H1 (cell line): Measurements from ENCODE around the gene R3HDM4. TPM values are rescaled to one million over a fixed set of nuclear protein-coding genes. Genes with fewer than 3 reads are reported as not detected.

Experiments
- CTCF ChIA-PET: fragments of 300-600 bp; sonication (Branson Sonifier 250); formaldehyde crosslinking; loops from one replicate; lab custom pipeline; 2021; ENCODE audit not compliant: partially characterized antibody; lab: Charles Lee
- POLR2A ChIA-PET: fragments of 300-600 bp; sonication (Branson Sonifier 250); formaldehyde crosslinking; loops from one replicate; lab custom pipeline; 2021; ENCODE audit warnings: inconsistent platforms; ENCODE audit not compliant: partially characterized antibody; lab: Charles Lee
- DNase-seq, 2 experiments: peaks; one replicate each; pipeline versions ENCODE4 v3.0.0 to v3.0.0-alpha.2; 2010 to 2022; ENCODE audit warnings: low spot score in 2 of 2, low read depth in 1 of 2, mixed read lengths in 1 of 2
- FAIRE-seq: peaks from 2 replicates; lab custom pipeline; 2011; peaks lifted over from hg19 to GRCh38; lab: Jason Lieb, UNC
- H2AFZ ChIP-seq: 2 replicates; pipeline ENCODE4 v1.8.1; 2012; ENCODE audit warnings: low read length, inconsistent platforms
- H2AK5ac ChIP-seq: 2 replicates; pipeline ENCODE4 v1.6.1; 2013; ENCODE audit warnings: low read depth, low read length
- H2BK120ac ChIP-seq: replicated peaks from 2 replicates; pipeline ENCODE3; 2013; ENCODE audit warnings: low read depth, low read length, inconsistent platforms
- H2BK12ac ChIP-seq: 2 replicates; pipeline ENCODE4 v1.6.1; 2013; ENCODE audit warnings: low read depth, low read length
- H2BK15ac ChIP-seq: 2 replicates; pipeline ENCODE4 v1.6.1; 2013; ENCODE audit warnings: low read length
- H2BK20ac ChIP-seq: 2 replicates; pipeline ENCODE4 v1.6.1; 2013; ENCODE audit warnings: low read length
- H2BK5ac ChIP-seq: 2 replicates; pipeline ENCODE4 v1.6.1; 2013; ENCODE audit warnings: low read depth, low read length
- H3K14ac ChIP-seq: 2 replicates; pipeline ENCODE4 v1.6.1; 2013; ENCODE audit warnings: inconsistent platforms; ENCODE audit not compliant: insufficient read length
- H3K18ac ChIP-seq: 2 replicates; pipeline ENCODE4 v1.6.1; 2013; ENCODE audit warnings: low read length; ENCODE audit errors: extremely low read depth
- H3K23ac ChIP-seq: 2 replicates; pipeline ENCODE4 v1.6.1; 2013; ENCODE audit warnings: inconsistent platforms; ENCODE audit not compliant: insufficient read length
- H3K23me2 ChIP-seq: 2 replicates; pipeline ENCODE4 v1.6.1; 2013; ENCODE audit warnings: low read depth, low read length
- H3K27ac ChIP-seq: 2 replicates; pipeline ENCODE4 v1.6.1; 2011; ENCODE audit warnings: low read depth, low read length, inconsistent platforms
- H3K27me3 ChIP-seq, 4 experiments: replicated peaks in 1 of 4; 1 replicate in 1 of 4; 2 replicates in 3 of 4; pipeline versions ENCODE4 v1.6.1 to v1.8.1; 2011 to 2013; ENCODE audit warnings: low read length in 3 of 4, mild to moderate bottlenecking in 3 of 4, inconsistent platforms in 2 of 4, mixed read lengths in 2 of 4, moderate library complexity in 1 of 4; ENCODE audit not compliant: control insufficient read depth in 3 of 4, insufficient read depth in 3 of 4; ENCODE audit errors: extremely low read depth in 1 of 4
- H3K36me3 ChIP-seq, 4 experiments: 2 replicates each; pipeline versions ENCODE4 v1.6.1 to v1.8.1; 2011 to 2013; ENCODE audit warnings: mild to moderate bottlenecking in 4 of 4, low read length in 3 of 4, moderate library complexity in 2 of 4, control low read depth in 1 of 4, inconsistent platforms in 1 of 4; ENCODE audit not compliant: insufficient read depth in 4 of 4, control insufficient read depth in 2 of 4
- H3K4ac ChIP-seq: replicated peaks from 2 replicates; pipeline ENCODE3; 2013; ENCODE audit warnings: low read length, low read depth, mixed read lengths, inconsistent platforms; ENCODE audit not compliant: insufficient read length
- H3K4me1 ChIP-seq, 4 experiments: replicated peaks in 1 of 4; 1 replicate in 1 of 4; 2 replicates in 3 of 4; pipeline versions ENCODE4 v1.6.1 to v1.8.1; 2011 to 2013; ENCODE audit warnings: low read length in 3 of 4, inconsistent platforms in 2 of 4, mixed read lengths in 1 of 4; ENCODE audit not compliant: insufficient read depth in 4 of 4, control insufficient read depth in 3 of 4
- H3K4me2 ChIP-seq, 2 experiments: 2 replicates each; pipeline versions ENCODE4 v1.6.1 to v1.8.1; 2011 to 2013; ENCODE audit warnings: low read depth in 2 of 2, low read length in 2 of 2, control low read depth in 1 of 2, inconsistent platforms in 1 of 2, mild to moderate bottlenecking in 1 of 2; ENCODE audit not compliant: insufficient read depth in 1 of 2
- H3K4me3 ChIP-seq, 4 experiments: fragments of 200-600, 300-600 bp in 1 of 4; sonication (generic), shearing (Covaris generic), sonication (Bioruptor Twin) in 1 of 4; 2 replicates each; pipeline versions ENCODE4 v1.5.1 to v1.8.1; 2011 to 2016; ENCODE audit warnings: low read length in 4 of 4, low read depth in 3 of 4, control low read depth in 2 of 4, inconsistent platforms in 2 of 4, mild to moderate bottlenecking in 2 of 4, mixed read lengths in 1 of 4, moderate library complexity in 1 of 4; ENCODE audit not compliant: insufficient read depth in 2 of 4; ENCODE audit errors: extremely low read depth in 1 of 4
- H3K56ac ChIP-seq: replicated peaks from 2 replicates; pipeline ENCODE3; 2013; ENCODE audit warnings: low read depth, mild to moderate bottlenecking, mixed read lengths, low read length, inconsistent platforms; ENCODE audit not compliant: insufficient read length
- H3K79me1 ChIP-seq: 2 replicates; pipeline ENCODE4 v1.6.1; 2013; ENCODE audit warnings: low read depth, low read length, control low read depth
- H3K79me2 ChIP-seq, 2 experiments: 2 replicates each; pipeline versions ENCODE4 v1.6.1 to v1.8.1; 2012 to 2013; ENCODE audit warnings: low read length in 2 of 2, mild to moderate bottlenecking in 2 of 2, inconsistent platforms in 1 of 2; ENCODE audit not compliant: insufficient read depth in 2 of 2, control insufficient read depth in 1 of 2
- H3K9ac ChIP-seq, 4 experiments: replicated peaks in 1 of 4; 1 replicate in 1 of 4; 2 replicates in 3 of 4; pipeline versions ENCODE4 v1.6.1 to v1.8.1; 2011 to 2013; ENCODE audit warnings: low read depth in 3 of 4, low read length in 3 of 4, control low read depth in 2 of 4, mild to moderate bottlenecking in 2 of 4, moderate library complexity in 2 of 4, inconsistent platforms in 1 of 4; ENCODE audit errors: extremely low read depth in 1 of 4
- H3K9me3 ChIP-seq, 2 experiments: 2 replicates each; pipeline versions ENCODE4 v1.6.1 to v1.8.1; 2012 to 2013; ENCODE audit warnings: mild to moderate bottlenecking in 2 of 2, moderate library complexity in 2 of 2, control low read depth in 1 of 2, inconsistent platforms in 1 of 2, low read depth in 1 of 2, low read length in 1 of 2, mixed read lengths in 1 of 2; ENCODE audit not compliant: insufficient read depth in 2 of 2
- H4K20me1 ChIP-seq, 2 experiments: replicated peaks in 1 of 2; 2 replicates each; pipeline versions ENCODE3 to v1.8.1; 2011 to 2013; ENCODE audit warnings: inconsistent platforms in 2 of 2, low read length in 2 of 2, mild to moderate bottlenecking in 1 of 2; ENCODE audit not compliant: insufficient read depth in 2 of 2, control insufficient read depth in 1 of 2
- H4K5ac ChIP-seq: 2 replicates; pipeline ENCODE4 v1.6.1; 2013; ENCODE audit warnings: low read length, low read depth, mixed read lengths, inconsistent platforms; ENCODE audit not compliant: insufficient read length
- H4K8ac ChIP-seq: 2 replicates; pipeline ENCODE4 v1.8.0; 2013; ENCODE audit warnings: mild to moderate bottlenecking, moderate library complexity, low read length, inconsistent platforms; ENCODE audit not compliant: insufficient read depth; ENCODE audit errors: extremely low read depth
- H4K91ac ChIP-seq: replicated peaks from 2 replicates; pipeline ENCODE3; 2013; ENCODE audit warnings: low read length, mixed read lengths, inconsistent platforms; ENCODE audit not compliant: insufficient read length
- ATF3 ChIP-seq: IDR thresholded peaks from 2 replicates; pipeline ENCODE4 v1.6.1; 2011; ENCODE audit warnings: low read depth, mild to moderate bottlenecking, low read length; ENCODE audit not compliant: insufficient read depth
- CHD1 ChIP-seq: IDR thresholded peaks from 2 replicates; pipeline ENCODE4 v1.6.1; 2012; ENCODE audit warnings: low read depth, low read length, improper control_type of control experiment
- E2F6 ChIP-seq: IDR thresholded peaks from 2 replicates; pipeline ENCODE4 v1.6.1; 2012; ENCODE audit warnings: inconsistent platforms
- EGR1 ChIP-seq: IDR thresholded peaks from 2 replicates; pipeline ENCODE4 v1.6.1; 2011; ENCODE audit warnings: low read depth, low read length, borderline replicate concordance
- KDM4A ChIP-seq: IDR thresholded peaks from one replicate; pipeline ENCODE4 v1.7.1; 2012; ENCODE audit warnings: low read depth, mild to moderate bottlenecking, moderate library complexity, low read length, inconsistent platforms; ENCODE audit not compliant: severe bottlenecking
- PHF8 ChIP-seq: fragments of 200-600 bp; sonication (generic); conservative IDR thresholded peaks from 2 replicates; pipeline ENCODE4 v1.7.1; 2012; ENCODE audit warnings: low read depth, mild to moderate bottlenecking, inconsistent platforms, low read length, moderate library complexity
- SP4 ChIP-seq: IDR thresholded peaks from 2 replicates; pipeline ENCODE4 v1.6.1; 2012; ENCODE audit warnings: low read length, inconsistent platforms
- TAF1 ChIP-seq: IDR thresholded peaks from 2 replicates; pipeline ENCODE4 v1.6.1; 2011; ENCODE audit warnings: mild to moderate bottlenecking, low read depth, low read length
- TBP ChIP-seq: IDR thresholded peaks from 2 replicates; pipeline ENCODE4 v1.6.1; 2011; ENCODE audit warnings: low read depth, low read length, improper control_type of control experiment
- TEAD4 ChIP-seq: IDR thresholded peaks from 2 replicates; pipeline ENCODE4 v1.6.1; 2012; ENCODE audit warnings: low read depth, low read length, inconsistent platforms, mixed read lengths
- WGBS, 2 experiments: shearing (Covaris generic) in 1 of 2; methylation state at CpG; one replicate each; pipeline versions ENCODE4 v1.1.6 to v1.1.7; 2013 to 2015; ENCODE audit warnings: low lambda C conversion rate in 2 of 2, mixed read lengths in 2 of 2, inconsistent platforms in 1 of 2, low coverage in 1 of 2, missing lambda C conversion rate in 1 of 2; ENCODE audit not compliant: insufficient replicate concordance in 2 of 2, insufficient coverage in 1 of 2, insufficient read length in 1 of 2; ENCODE audit errors: extremely low coverage in 1 of 2, missing lambda C conversion rate in 1 of 2; 5-methylcytosine and 5-hydroxymethylcytosine counted together
- polyA plus RNA-seq, 7 experiments: library from polyadenylated mRNA; depleted of rRNA in 3 of 7; stranded (reverse) in 5 of 7; unstranded in 2 of 7; fragments of >200 nt in 5 of 7; fragments of 200-250 nt in 2 of 7; gene quantifications; 1 replicate in 5 of 7; 2 replicates in 1 of 7; 4 replicates in 1 of 7; pipeline versions ENCODE4 v1.2.1 to v1.2.3, GENCODE V29; 2011 to 2013; ENCODE audit warnings: missing spikeins in 2 of 7, mixed read lengths in 2 of 7
- total RNA-seq: library from RNA; stranded (reverse); fragmentation: NEBNext Ultra II Directional; extraction: Animal tissue kit (Norgen Biotek cat#: 25700); gene quantifications from 2 replicates; pipeline ENCODE4 v1.2.1, GENCODE V29; 2021

Gene R3HDM4
- total and polyA plus RNA-seq, 2 of the 8 experiments (the other 6 are each of a cell fraction or from before 2014, with no cell fraction given), result 76.8 to 102 TPM

GRCh38 chr19:870963-871401 lies 42.0 kb downstream of the R3HDM4 start:
- H2BK15ac ChIP-seq, result no peak overlapping the region
- H3K9me3 ChIP-seq, result peaks cover 0 to 3% of the 10 kb centered on the region in 2 experiments; a peak in 1 of 4 replicates
- no peak for DNase-seq
- H3K79me1 ChIP-seq, result no peaks in the 10 kb centered on the region; the same call in 1 of the 2 replicates
- no peak overlapping the region for H3K14ac ChIP-seq
- 79% methylated on average over 19 of the region's 28 CpGs; no CpG with 5 or more reads in 1 of the 2 experiments for WGBS, 2 experiments
- peaks cover 3 to 22% (median 7%) of the 10 kb centered on the region in 4 experiments for H3K4me1 ChIP-seq
- H2BK5ac ChIP-seq, result no peak overlapping the region; the same call in 1 of the 2 replicates
- H4K5ac ChIP-seq, result no peak overlapping the region
- H4K20me1 ChIP-seq, result peaks cover 4 to 9% of the 10 kb centered on the region in 2 experiments
- no peak overlapping the region for H3K4ac ChIP-seq
- no peak overlapping the region for H3K4me3 ChIP-seq
- no peak overlapping the region for H2AFZ ChIP-seq
- peaks cover 0 to 18% (median 0%) of the 10 kb centered on the region in 4 experiments; a peak in 2 of 8 replicates for H3K36me3 ChIP-seq
- H3K56ac ChIP-seq, result no peak overlapping the region
- H3K9ac ChIP-seq, result no peak overlapping the region
- ChIA-PET POLR2A (interaction anchor here (0.7 to 2.4 kb wide), 7 partner anchors 18 to 112 kb away, joined by 3 to 8 read pairs (median 4); partner anchors contain the start of genes ELANE and WDR18), CTCF (interaction anchor here (0.6 to 2.8 kb wide), 7 partner anchors 9 to 101 kb away, joined by 3 to 10 read pairs (median 3); no protein-coding TSS in a partner anchor)
- H2BK12ac ChIP-seq, result 0 out of 2 replicates have a peak overlapping the region, but pooled peaks have one; percentile 39
- H3K18ac ChIP-seq, result no peak overlapping the region; the same call in 1 of the 2 replicates
- no peak overlapping the region for H2BK120ac ChIP-seq
- no peak overlapping the region for H2BK20ac ChIP-seq
- H3K23ac ChIP-seq, result no peak overlapping the region
- H3K4me2 ChIP-seq, result no peak overlapping the region
- no peak overlapping the region for H4K91ac ChIP-seq
- no peak overlapping the region; the same call in none of the 2 replicates for H4K8ac ChIP-seq
- no peak for FAIRE-seq
- H3K79me2 ChIP-seq, result no peaks in the 10 kb centered on the region
- H3K27ac ChIP-seq, result no peak overlapping the region
- no peaks in the 10 kb centered on the region for H3K23me2 ChIP-seq
- no peaks in the 10 kb centered on the region for H3K27me3 ChIP-seq
- H2AK5ac ChIP-seq, result no peak overlapping the region
- no peak for TF ChIP-seq TBP
- no peak for TF ChIP-seq TAF1
- no peak for TF ChIP-seq E2F6
- no peak for TF ChIP-seq PHF8
- no peak for TF ChIP-seq CHD1
- no peak for TF ChIP-seq ATF3
- TF ChIP-seq KDM4A, result no peak
- TF ChIP-seq EGR1, result no peak
- TF ChIP-seq SP4, result no peak
- no peak for TF ChIP-seq TEAD4
